HCT116 (cell line): ENCODE measurements around the gene CKAP4. TPM values are rescaled to one million over a fixed set of nuclear protein-coding genes. Genes with fewer than 3 reads are reported as not detected.

Source experiments
- ATAC-seq: fragments of 200-7000 bp; cut with Tn5 transposase; 2 replicates; pipeline ENCODE4 v1.9.1; 2020; ENCODE audit warnings: mild to moderate bottlenecking, moderate library complexity
- BruUV-seq: library from RNA; stranded (reverse); fragments of 400-500 nt; replicated peaks from 2 replicates; lab custom pipeline; 2021; lab: Mats Ljungman, UMichigan
- CTCF ChIA-PET: fragments of 300-600 bp; sonication (Branson Sonifier 250); formaldehyde crosslinking; loops from one replicate; lab custom pipeline; 2021; ENCODE audit warnings: antibody characterized with exemption; lab: Charles Lee
- POLR2A ChIA-PET: fragments of 300-600, 350-600 bp; sonication (Branson Sonifier 250); formaldehyde crosslinking; loops from one replicate; lab custom pipeline; 2021; ENCODE audit warnings: antibody characterized with exemption; lab: Charles Lee
- RAD21 ChIA-PET, 2 experiments: fragments of 300-600 bp; sonication (Branson Sonifier 250); formaldehyde crosslinking; loops; one replicate each; lab custom pipeline; 2023; ENCODE audit warnings: low total read pairs in 2 of 2; ENCODE audit not compliant: uncharacterized antibody in 2 of 2, unreplicated experiment in 2 of 2, low non-redundant PET in 1 of 2; lab: Charles Lee
- DNase-seq: peaks from one replicate; pipeline ENCODE4 v3.0.0-alpha.2; 2010; ENCODE audit warnings: low read depth, low spot score
- H2AFZ ChIP-seq: fragments of 200-600 bp; shearing (Covaris generic), sonication (generic); 2 replicates; pipeline ENCODE4 v1.6.1; 2017; ENCODE audit warnings: low read depth, mixed run types, mixed read lengths, antibody characterized with exemption, low read length; ENCODE audit not compliant: poor library complexity, severe bottlenecking
- H3K27ac ChIP-seq: 2 replicates; pipeline ENCODE4 v1.5.1; 2012; ENCODE audit warnings: low read depth, low read length
- H3K27me3 ChIP-seq: fragments of 200-600 bp; sonication (generic); 2 replicates; pipeline ENCODE4 v1.6.1; 2016; ENCODE audit warnings: mixed run types, low read length, mixed read lengths; ENCODE audit not compliant: insufficient read depth
- H3K36me3 ChIP-seq, 2 experiments: fragments of 200-500 bp in 1 of 2; fragments of 200-600 bp in 1 of 2; sonication (Bioruptor generic) in 1 of 2; sonication (generic) in 1 of 2; 2 replicates each; pipeline versions ENCODE4 v1.5.1 to v1.6.1; 2014 to 2016; ENCODE audit warnings: low read length in 2 of 2, inconsistent platforms in 1 of 2, mixed read lengths in 1 of 2, mixed run types in 1 of 2; ENCODE audit not compliant: insufficient read depth in 2 of 2, control insufficient read depth in 1 of 2
- H3K4me1 ChIP-seq, 2 experiments: fragments of 200-600 bp in 1 of 2; sonication (generic) in 1 of 2; 2 replicates each; pipeline versions ENCODE4 v1.5.1 to v1.6.1; 2012 to 2017; ENCODE audit warnings: low read length in 2 of 2, inconsistent platforms in 1 of 2, mild to moderate bottlenecking in 1 of 2, mixed read lengths in 1 of 2, mixed run types in 1 of 2, moderate library complexity in 1 of 2; ENCODE audit not compliant: insufficient read depth in 2 of 2, control insufficient read depth in 1 of 2
- H3K4me2 ChIP-seq: fragments of 200-600 bp; sonication (generic); 2 replicates; pipeline ENCODE4 v1.6.1; 2017; ENCODE audit warnings: mixed run types, low read length, mixed read lengths
- H3K4me3 ChIP-seq, 2 experiments: fragments of 200-600 bp in 1 of 2; sonication (generic) in 1 of 2; replicated peaks in 1 of 2; 2 replicates each; pipeline ENCODE4 v1.5.1; 2011 to 2016; ENCODE audit warnings: low read length in 2 of 2, control low read depth in 1 of 2, low read depth in 1 of 2, mild to moderate bottlenecking in 1 of 2, mixed read lengths in 1 of 2, mixed run types in 1 of 2
- H3K79me2 ChIP-seq: fragments of 200-600 bp; sonication (generic); 2 replicates; pipeline ENCODE4 v1.6.1; 2017; ENCODE audit warnings: mild to moderate bottlenecking, mixed run types, low read length, moderate library complexity, mixed read lengths; ENCODE audit not compliant: insufficient read depth
- H3K9ac ChIP-seq: fragments of 200-600 bp; sonication (generic); 2 replicates; pipeline ENCODE4 v1.6.1; 2016; ENCODE audit warnings: low read length, mixed read lengths
- H3K9me2 ChIP-seq: fragments of 200-600 bp; sonication (generic), shearing (Covaris generic); 2 replicates; pipeline ENCODE4 v1.6.1; 2017; ENCODE audit warnings: mixed run types, mild to moderate bottlenecking, moderate library complexity; ENCODE audit not compliant: insufficient read depth
- H3K9me3 ChIP-seq, 2 experiments: fragments of 200-500 bp in 1 of 2; fragments of 200-600 bp in 1 of 2; sonication (Bioruptor generic) in 1 of 2; sonication (generic) in 1 of 2; 2 replicates each; pipeline ENCODE4 v1.6.1; 2014 to 2017; ENCODE audit warnings: low read length in 2 of 2, mixed read lengths in 2 of 2, inconsistent platforms in 1 of 2, low read depth in 1 of 2, mild to moderate bottlenecking in 1 of 2, mixed run types in 1 of 2, moderate library complexity in 1 of 2; ENCODE audit not compliant: control insufficient read depth in 1 of 2, insufficient read depth in 1 of 2
- H4K20me1 ChIP-seq: fragments of 200-600 bp; sonication (generic), shearing (Covaris generic); 2 replicates; pipeline ENCODE4 v1.6.1; 2017; ENCODE audit warnings: mixed run types, mild to moderate bottlenecking, moderate library complexity; ENCODE audit not compliant: insufficient read depth
- ATF3 ChIP-seq: IDR thresholded peaks from 2 replicates; pipeline ENCODE4 v1.6.1; 2012
- CBX3 ChIP-seq: IDR thresholded peaks from 2 replicates; pipeline ENCODE4 v1.6.1; 2012; ENCODE audit warnings: low read depth
- CEBPB ChIP-seq: IDR thresholded peaks from 2 replicates; pipeline ENCODE4 v1.6.1; 2012; ENCODE audit warnings: low read depth
- EGR1 ChIP-seq: IDR thresholded peaks from 2 replicates; pipeline ENCODE4 v1.6.1; 2012; ENCODE audit warnings: low read depth
- EZH2 ChIP-seq: fragments of 200-600 bp; sonication (generic); IDR thresholded peaks from 2 replicates; pipeline ENCODE4 v1.6.1; 2017; ENCODE audit warnings: antibody characterized with exemption, mixed run types
- EZH2phosphoT487 ChIP-seq: fragments of 200-600 bp; IDR thresholded peaks from 2 replicates; pipeline ENCODE4 v1.6.1; 2018; ENCODE audit warnings: antibody characterized with exemption, borderline replicate concordance
- JUND ChIP-seq: IDR thresholded peaks from 2 replicates; pipeline ENCODE4 v1.6.1; 2012
- POLR2AphosphoS5 ChIP-seq: IDR thresholded peaks from 2 replicates; pipeline ENCODE4 v1.6.1; 2011; ENCODE audit warnings: mild to moderate bottlenecking, low read depth, low read length, moderate library complexity
- REST ChIP-seq: IDR thresholded peaks from 2 replicates; pipeline ENCODE4 v1.6.1; 2012; ENCODE audit warnings: low read depth
- SIN3A ChIP-seq: IDR thresholded peaks from 2 replicates; pipeline ENCODE4 v1.6.1; 2012; ENCODE audit warnings: low read depth
- SP1 ChIP-seq: IDR thresholded peaks from 2 replicates; pipeline ENCODE4 v1.6.1; 2012; ENCODE audit warnings: low read depth
- TCF7L2 ChIP-seq: IDR thresholded peaks from 2 replicates; pipeline ENCODE4 v1.7.0; 2011; ENCODE audit warnings: borderline replicate concordance, inconsistent platforms; ENCODE audit not compliant: insufficient read depth, insufficient read length; ENCODE audit errors: extremely low read depth
- YY1 ChIP-seq: IDR thresholded peaks from 2 replicates; pipeline ENCODE4 v1.6.1; 2011; ENCODE audit warnings: low read length, low read depth, moderate library complexity, mild to moderate bottlenecking; ENCODE audit not compliant: insufficient replicate concordance; ENCODE audit errors: extremely low read depth
- intact Hi-C: fragments of 100-400 bp; cut with micrococcal nuclease; formaldehyde crosslinking; loops from 2 replicates; pipeline ENCODE4 v1.10.0; 2022
- total RNA-seq: library from RNA; stranded (reverse); gene quantifications from one replicate; pipeline ENCODE4 v1.2.1, GENCODE V29; 2021; ENCODE audit not compliant: unreplicated experiment
- TF ChIP-seq, protein P1 (sequence below): IDR thresholded peaks from 2 replicates; pipeline ENCODE4 v1.6.1; 2012
- TF ChIP-seq, protein P2 (sequence below): IDR thresholded peaks from 2 replicates; pipeline ENCODE4 v1.6.1; 2011; ENCODE audit warnings: mild to moderate bottlenecking, low read length, moderate library complexity; ENCODE audit not compliant: insufficient replicate concordance; ENCODE audit errors: extremely low read depth

CKAP4 gene
- total RNA-seq, 1 experiment from 2014 or later, result 45.9 TPM

DNA sequence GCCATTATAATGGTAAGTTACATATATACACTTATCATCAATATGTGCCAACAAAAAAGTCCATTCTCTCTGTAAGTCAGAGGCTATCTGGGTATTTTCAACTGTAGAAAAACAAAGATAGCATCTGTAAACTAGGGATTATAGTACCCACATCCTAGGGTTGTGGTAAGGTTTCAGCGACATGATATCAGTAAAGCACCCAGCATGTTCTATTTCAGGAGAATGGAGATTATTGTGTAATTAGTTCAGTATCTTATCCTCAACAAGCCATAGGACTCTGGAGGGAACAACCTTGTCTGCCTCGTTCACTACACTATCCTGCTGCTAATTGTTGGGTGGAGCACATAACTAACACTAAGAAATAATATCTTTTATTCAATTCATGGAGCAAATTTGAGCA, 19.7 kb upstream of the CKAP4 start:
- Histone ChIP-seq H3K9ac (no peak overlapping the region), H3K9me2 (no peaks in the 10 kb centered on the region), H3K36me3 (no peaks in the 10 kb centered on the region), H3K27me3 (no peaks in the 10 kb centered on the region), H3K4me2 (no peak overlapping the region), H4K20me1 (no peaks in the 10 kb centered on the region), H3K27ac (no peak overlapping the region), H3K4me3 (no peak overlapping the region), H3K79me2 (no peaks in the 10 kb centered on the region), H2AFZ (no peak overlapping the region), H3K4me1 (no peaks in the 10 kb centered on the region), H3K9me3 (no peaks in the 10 kb centered on the region)
- no peak for TF ChIP-seq POLR2AphosphoS5
- no TSS peak for BruUV-seq
- ChIA-PET CTCF (no interaction called here), RAD21 (interaction anchor here in 1 of 2 experiments (0.6 kb wide), 1 partner anchor 112 kb away, joined by 5 read pairs; no protein-coding TSS in a partner anchor), POLR2A (no interaction called here)
- no peak for ATAC-seq
- intact Hi-C loops, result no loop called here
- DNase-seq, result no peak

DNA sequence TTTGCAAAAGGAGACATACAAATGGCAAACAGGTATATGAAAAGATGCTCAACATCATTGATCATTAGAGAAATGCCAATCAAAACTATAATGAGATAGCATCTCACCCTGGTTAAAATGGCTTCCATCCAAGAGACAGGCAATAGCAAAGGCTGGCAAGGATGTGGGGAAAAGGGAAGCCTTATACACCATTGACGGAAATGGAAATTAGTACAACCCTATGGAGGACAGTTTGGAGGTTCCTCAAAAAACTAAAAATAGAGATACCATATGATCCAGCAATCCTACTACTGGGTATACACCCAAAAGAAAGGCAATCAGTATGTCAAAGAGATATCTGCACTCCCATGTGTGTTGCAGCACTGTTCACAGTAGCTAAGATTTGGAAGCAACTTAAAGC, 17.3 kb upstream of the CKAP4 start:
- no peak for DNase-seq
- no peak overlapping the region for H3K4me2 ChIP-seq
- no peaks in the 10 kb centered on the region for H3K79me2 ChIP-seq
- no TSS peak for BruUV-seq
- POLR2A ChIA-PET, result interaction anchor here (0.5 kb wide), 1 partner anchor 92 kb away, joined by 3 read pairs; no protein-coding TSS in a partner anchor
- H3K27me3 ChIP-seq, result no peaks in the 10 kb centered on the region
- intact Hi-C loops, result no loop called here
- no peaks in the 10 kb centered on the region for H3K4me1 ChIP-seq
- H3K9ac ChIP-seq, result no peak overlapping the region
- no peak overlapping the region for H3K27ac ChIP-seq
- RAD21 ChIA-PET, result no interaction called here
- H4K20me1 ChIP-seq, result no peaks in the 10 kb centered on the region
- TF ChIP-seq, protein P1, sequence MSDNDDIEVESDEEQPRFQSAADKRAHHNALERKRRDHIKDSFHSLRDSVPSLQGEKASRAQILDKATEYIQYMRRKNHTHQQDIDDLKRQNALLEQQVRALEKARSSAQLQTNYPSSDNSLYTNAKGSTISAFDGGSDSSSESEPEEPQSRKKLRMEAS, result no peak
- no peak for TF ChIP-seq JUND
- no peak for TF ChIP-seq YY1
- TF ChIP-seq CBX3, result no peak
- TF ChIP-seq, protein P2, sequence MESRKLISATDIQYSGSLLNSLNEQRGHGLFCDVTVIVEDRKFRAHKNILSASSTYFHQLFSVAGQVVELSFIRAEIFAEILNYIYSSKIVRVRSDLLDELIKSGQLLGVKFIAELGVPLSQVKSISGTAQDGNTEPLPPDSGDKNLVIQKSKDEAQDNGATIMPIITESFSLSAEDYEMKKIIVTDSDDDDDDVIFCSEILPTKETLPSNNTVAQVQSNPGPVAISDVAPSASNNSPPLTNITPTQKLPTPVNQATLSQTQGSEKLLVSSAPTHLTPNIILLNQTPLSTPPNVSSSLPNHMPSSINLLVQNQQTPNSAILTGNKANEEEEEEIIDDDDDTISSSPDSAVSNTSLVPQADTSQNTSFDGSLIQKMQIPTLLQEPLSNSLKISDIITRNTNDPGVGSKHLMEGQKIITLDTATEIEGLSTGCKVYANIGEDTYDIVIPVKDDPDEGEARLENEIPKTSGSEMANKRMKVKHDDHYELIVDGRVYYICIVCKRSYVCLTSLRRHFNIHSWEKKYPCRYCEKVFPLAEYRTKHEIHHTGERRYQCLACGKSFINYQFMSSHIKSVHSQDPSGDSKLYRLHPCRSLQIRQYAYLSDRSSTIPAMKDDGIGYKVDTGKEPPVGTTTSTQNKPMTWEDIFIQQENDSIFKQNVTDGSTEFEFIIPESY, result no peak
- TF ChIP-seq EGR1, result no peak
- no peak for TF ChIP-seq ATF3
- no peak for TF ChIP-seq SP1
- no peak for TF ChIP-seq EZH2phosphoT487
- TF ChIP-seq EZH2, result no peak
- TF ChIP-seq CEBPB, result no peak
- TF ChIP-seq SIN3A, result no peak
- no peak for TF ChIP-seq REST
- no peak for TF ChIP-seq TCF7L2
- H3K4me3 ChIP-seq, result no peak overlapping the region
- no peaks in the 10 kb centered on the region for H3K9me3 ChIP-seq
- H3K36me3 ChIP-seq, result no peaks in the 10 kb centered on the region
- H2AFZ ChIP-seq, result no peak overlapping the region
- no peak for ATAC-seq
- H3K9me2 ChIP-seq, result no peaks in the 10 kb centered on the region
- CTCF ChIA-PET, result no interaction called here
